Endothelial cell (in vitro differentiated cells): ENCODE results near the gene PIGV. TPM values are rescaled to one million over a fixed set of nuclear protein-coding genes. Genes with fewer than 3 reads are reported as not detected.

Source experiments
- DNase-seq: peaks from one replicate; pipeline ENCODE4 v3.0.0; 2021; ENCODE audit warnings: low spot score
- H3K27ac Mint-ChIP-seq: one replicate; pipeline ENCODE4 v1.8.0; 2021; ENCODE audit warnings: mixed read lengths, inconsistent platforms; ENCODE audit not compliant: unreplicated experiment
- H3K27me3 Mint-ChIP-seq: one replicate; pipeline ENCODE4 v1.8.0; 2021; ENCODE audit warnings: mild to moderate bottlenecking, moderate library complexity, mixed read lengths, inconsistent platforms; ENCODE audit not compliant: unreplicated experiment
- H3K36me3 Mint-ChIP-seq: one replicate; pipeline ENCODE4 v1.8.0; 2021; ENCODE audit warnings: mild to moderate bottlenecking, low read depth, mixed read lengths, inconsistent platforms; ENCODE audit not compliant: unreplicated experiment
- H3K4me1 Mint-ChIP-seq: one replicate; pipeline ENCODE4 v1.8.0; 2021; ENCODE audit warnings: mild to moderate bottlenecking, mixed read lengths, inconsistent platforms; ENCODE audit not compliant: unreplicated experiment
- H3K4me3 Mint-ChIP-seq: one replicate; pipeline ENCODE4 v1.8.0; 2021; ENCODE audit warnings: mild to moderate bottlenecking, mixed read lengths, inconsistent platforms; ENCODE audit not compliant: unreplicated experiment
- H3K9me3 Mint-ChIP-seq: one replicate; pipeline ENCODE4 v1.8.0; 2021; ENCODE audit warnings: mixed read lengths, inconsistent platforms; ENCODE audit not compliant: unreplicated experiment
- total RNA-seq: library from RNA; stranded (reverse); fragmentation: NEBNext Ultra II Directional; extraction: Animal tissue kit (Norgen Biotek cat#: 25700); gene quantifications from one replicate; pipeline ENCODE4 v1.2.1, GENCODE V29; 2021; ENCODE audit not compliant: unreplicated experiment
- TF ChIP-seq, protein P1 (sequence below): fragments of 200-600 bp; sonication (generic); IDR thresholded peaks from one replicate; pipeline ENCODE4 v1.5.0; 2021; ENCODE audit warnings: antibody characterized with exemption; ENCODE audit not compliant: unreplicated experiment

PIGV gene
- total RNA-seq, 1 donor from 2014 or later, result 7.6 TPM

DNA sequence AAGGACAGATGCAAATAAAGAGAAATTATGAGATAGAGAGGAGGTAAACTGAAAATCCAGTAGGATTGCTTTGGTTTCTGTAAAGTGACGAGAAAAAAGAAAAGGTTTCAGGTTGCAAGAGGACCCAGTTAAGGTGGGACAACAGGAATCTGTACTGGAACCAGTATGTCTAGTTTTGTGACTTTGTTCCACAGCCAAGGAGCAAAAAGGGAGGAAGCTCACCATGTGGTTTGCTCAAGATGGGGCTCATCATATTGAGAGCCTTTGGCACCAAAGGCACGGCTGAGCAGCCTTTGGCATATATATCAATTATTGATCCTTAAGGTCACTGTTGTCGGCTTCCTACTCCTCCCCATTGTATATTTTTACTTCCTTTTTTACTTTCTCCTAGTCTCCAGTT is 37.0 kb downstream of the PIGV start:
- Mint-ChIP-seq H3K36me3 (peaks cover 10% of the 10 kb centered on the region), H3K27ac (no peak overlapping the region), H3K4me3 (no peak overlapping the region), H3K9me3 (no peaks in the 10 kb centered on the region), H3K27me3 (peaks cover 6% of the 10 kb centered on the region), H3K4me1 (peaks cover 20% of the 10 kb centered on the region)
- TF ChIP-seq, protein P1, sequence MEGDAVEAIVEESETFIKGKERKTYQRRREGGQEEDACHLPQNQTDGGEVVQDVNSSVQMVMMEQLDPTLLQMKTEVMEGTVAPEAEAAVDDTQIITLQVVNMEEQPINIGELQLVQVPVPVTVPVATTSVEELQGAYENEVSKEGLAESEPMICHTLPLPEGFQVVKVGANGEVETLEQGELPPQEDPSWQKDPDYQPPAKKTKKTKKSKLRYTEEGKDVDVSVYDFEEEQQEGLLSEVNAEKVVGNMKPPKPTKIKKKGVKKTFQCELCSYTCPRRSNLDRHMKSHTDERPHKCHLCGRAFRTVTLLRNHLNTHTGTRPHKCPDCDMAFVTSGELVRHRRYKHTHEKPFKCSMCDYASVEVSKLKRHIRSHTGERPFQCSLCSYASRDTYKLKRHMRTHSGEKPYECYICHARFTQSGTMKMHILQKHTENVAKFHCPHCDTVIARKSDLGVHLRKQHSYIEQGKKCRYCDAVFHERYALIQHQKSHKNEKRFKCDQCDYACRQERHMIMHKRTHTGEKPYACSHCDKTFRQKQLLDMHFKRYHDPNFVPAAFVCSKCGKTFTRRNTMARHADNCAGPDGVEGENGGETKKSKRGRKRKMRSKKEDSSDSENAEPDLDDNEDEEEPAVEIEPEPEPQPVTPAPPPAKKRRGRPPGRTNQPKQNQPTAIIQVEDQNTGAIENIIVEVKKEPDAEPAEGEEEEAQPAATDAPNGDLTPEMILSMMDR, result no peak
- no peak for DNase-seq

DNA sequence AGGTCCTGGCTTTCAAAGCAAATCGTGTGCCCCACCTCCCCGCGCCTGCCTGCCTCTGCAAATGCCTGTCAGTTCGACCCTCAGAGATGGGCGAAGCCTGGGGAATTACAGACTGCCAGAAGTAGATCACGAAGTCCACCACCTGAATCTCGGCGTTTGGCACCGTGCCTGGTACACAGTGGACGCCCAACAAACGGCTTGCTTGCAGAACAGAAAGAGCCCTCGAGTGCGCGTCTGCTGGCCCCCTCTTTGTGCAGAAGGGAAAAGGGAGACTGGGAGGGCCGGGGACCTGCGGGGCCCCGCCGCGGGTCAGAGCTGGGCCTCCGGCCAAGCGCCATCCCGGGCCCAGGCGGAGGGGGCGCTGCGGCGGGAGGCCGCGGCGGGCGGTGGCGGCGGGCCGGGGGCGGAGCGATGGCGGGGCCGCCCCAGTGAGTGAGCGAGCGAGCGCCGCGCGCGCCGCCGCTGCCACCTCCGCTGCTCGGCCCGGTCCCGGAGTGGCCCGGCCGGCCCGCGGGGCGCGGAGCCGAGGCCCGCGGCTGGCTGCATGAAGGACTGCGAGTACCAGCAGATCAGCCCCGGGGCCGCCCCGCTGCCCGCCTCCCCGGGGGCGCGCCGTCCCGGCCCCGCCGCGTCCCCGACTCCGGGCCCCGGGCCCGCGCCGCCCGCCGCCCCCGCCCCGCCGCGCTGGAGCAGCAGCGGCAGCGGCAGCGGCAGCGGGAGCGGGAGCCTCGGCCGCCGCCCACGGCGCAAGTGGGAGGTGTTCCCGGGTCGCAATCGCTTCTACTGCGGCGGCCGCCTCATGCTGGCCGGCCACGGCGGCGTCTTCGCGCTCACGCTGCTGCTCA is 38.7 kb downstream of the PIGV start, which contains the start of gene ZDHHC18:
Gene ZDHHC18 (plus strand): TSS at position 428 of the 845 bp plus-strand sequence. CDS start 117 bp downstream, at position 545.
- Mint-ChIP-seq H3K36me3 (peaks cover 15% of the 10 kb centered on the region), H3K27ac (peak within 1 kb of the TSS; percentile 67), H3K4me3 (peak within 1 kb of the TSS; percentile 96), H3K27me3 (peaks cover 10% of the 10 kb centered on the region), H3K4me1 (peaks cover 20% of the 10 kb centered on the region), H3K9me3 (no peaks in the 10 kb centered on the region)
- DNase-seq, result peak; percentile 83
- TF ChIP-seq, protein P1, result peak; percentile 47

DNA sequence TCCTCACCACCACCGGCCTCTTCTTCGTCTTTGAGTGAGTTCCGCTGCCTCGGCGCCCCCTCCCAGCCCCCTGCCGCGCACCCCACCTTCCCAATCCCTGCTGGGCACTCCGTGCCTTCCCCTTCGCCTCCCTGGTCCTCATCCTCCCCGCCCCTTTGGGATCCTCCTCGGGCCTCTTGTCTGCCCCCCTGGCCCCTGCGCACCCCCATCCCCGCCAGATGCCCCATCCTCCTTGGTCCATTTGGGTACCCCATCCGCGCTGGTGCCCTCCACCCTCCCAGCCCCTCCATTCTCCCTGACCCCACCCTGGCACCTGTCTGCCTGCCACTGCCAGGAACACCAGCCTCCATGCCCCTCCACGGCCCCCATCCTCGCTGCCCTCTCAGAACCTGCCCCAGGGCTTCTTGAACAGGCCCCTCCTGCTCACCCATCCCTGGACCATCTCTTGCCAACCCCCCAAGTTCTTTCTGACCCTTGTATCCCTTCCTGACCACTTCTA is 39.4 kb downstream of the PIGV start:
- H3K4me1 Mint-ChIP-seq, result peaks cover 22% of the 10 kb centered on the region
- TF ChIP-seq, protein P1, result no peak
- peaks cover 20% of the 10 kb centered on the region for H3K36me3 Mint-ChIP-seq
- H3K27me3 Mint-ChIP-seq, result peaks cover 10% of the 10 kb centered on the region
- no peaks in the 10 kb centered on the region for H3K9me3 Mint-ChIP-seq
- no peak for DNase-seq
- peak overlapping the region; percentile 92 for H3K4me3 Mint-ChIP-seq
- H3K27ac Mint-ChIP-seq, result peak overlapping the region; percentile 67

DNA sequence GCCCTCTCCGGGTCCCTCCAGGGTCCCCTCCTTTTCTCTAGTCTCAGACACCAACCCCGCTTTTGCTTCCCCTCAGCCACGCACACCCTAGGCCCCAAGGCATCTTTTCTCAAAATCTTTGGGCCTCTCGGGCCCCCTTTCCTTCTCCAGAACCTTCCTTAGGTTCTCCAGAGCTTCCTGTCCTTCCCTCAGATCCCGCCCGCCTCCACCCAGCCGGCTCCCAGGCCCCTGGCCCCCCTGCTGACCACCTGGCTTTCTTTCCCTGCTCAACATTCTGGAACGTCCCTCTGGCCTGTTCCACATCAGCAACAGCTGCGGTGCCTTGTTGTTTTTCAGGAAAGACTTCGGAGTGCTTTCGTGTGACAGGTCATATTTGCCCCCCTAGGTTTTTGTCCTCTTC is 39.9 kb downstream of the PIGV start:
- H3K27me3 Mint-ChIP-seq, result peaks cover 10% of the 10 kb centered on the region
- TF ChIP-seq, protein P1, result no peak
- DNase-seq, result no peak
- peak overlapping the region; percentile 67 for H3K27ac Mint-ChIP-seq
- H3K4me3 Mint-ChIP-seq, result peak overlapping the region; percentile 92
- H3K9me3 Mint-ChIP-seq, result no peaks in the 10 kb centered on the region
- peaks cover 25% of the 10 kb centered on the region for H3K36me3 Mint-ChIP-seq
- peaks cover 22% of the 10 kb centered on the region for H3K4me1 Mint-ChIP-seq
